ENCODE results near the gene EXOC1L. TPM values are rescaled to one million over a fixed set of nuclear protein-coding genes. Genes with fewer than 3 reads are reported as not detected.
"Not testable (repeated sequence)": the region's sequence is repeated elsewhere in the genome, so short reads cannot be mapped to it uniquely, and the experiment has no call there.

The EXOC1L gene
- total RNA-seq, 1 donor from 2014 or later = not detected

- no peak for TF ChIP-seq CTCF (IDR thresholded peaks at IDR 0.05; ENCODE audit: unreplicated experiment)
- Mint-ChIP-seq H3K27ac (no peak overlapping the region), H3K36me3 (ENCODE audit: insufficient read depth) (no peaks in the 10 kb centered on the region), H3K27me3 (no peaks in the 10 kb centered on the region), H3K4me1 (ENCODE audit: low read depth) (no peaks in the 10 kb centered on the region), H3K9me3 (ENCODE audit: low read depth) (peaks cover 10% of the 10 kb centered on the region), H3K4me3 (ENCODE audit: low read depth) (no peak overlapping the region)
- no peak for DNase-seq (ENCODE audit: low spot score, unreplicated experiment)
Measured at GRCh38 chr4:55838952-55839351, 19.4 kb downstream of the EXOC1L start.

GRCh38 chr4:55840956-55841355 lies 21.4 kb downstream of the EXOC1L start:
- no peak for DNase-seq (ENCODE audit: low spot score, unreplicated experiment)
- Mint-ChIP-seq H3K36me3 (ENCODE audit: insufficient read depth) (no peaks in the 10 kb centered on the region), H3K4me1 (ENCODE audit: low read depth) (no peaks in the 10 kb centered on the region), H3K27me3 (no peaks in the 10 kb centered on the region), H3K4me3 (ENCODE audit: low read depth) (no peak overlapping the region), H3K27ac (no peak overlapping the region), H3K9me3 (ENCODE audit: low read depth) (peaks cover 10% of the 10 kb centered on the region)
- TF ChIP-seq CTCF (IDR thresholded peaks at IDR 0.05; ENCODE audit: unreplicated experiment) = no peak

- H3K36me3 Mint-ChIP-seq (ENCODE audit: insufficient read depth); H3K9me3 Mint-ChIP-seq (ENCODE audit: low read depth); DNase-seq (ENCODE audit: low spot score, unreplicated experiment); H3K4me1 Mint-ChIP-seq (ENCODE audit: low read depth); H3K27me3 Mint-ChIP-seq: not testable (repeated sequence)
- peak overlapping the region; percentile 81 for H3K27ac Mint-ChIP-seq
- peak overlapping the region; percentile 57 for H3K4me3 Mint-ChIP-seq (ENCODE audit: low read depth)
Measured at GRCh38 chr4:55841373-55842239, 22.0 kb downstream of the EXOC1L start.

- H3K4me1 Mint-ChIP-seq (ENCODE audit: low read depth); H3K9me3 Mint-ChIP-seq (ENCODE audit: low read depth); H3K27me3 Mint-ChIP-seq; DNase-seq (ENCODE audit: low spot score, unreplicated experiment); H3K27ac Mint-ChIP-seq; H3K36me3 Mint-ChIP-seq (ENCODE audit: insufficient read depth): not testable (repeated sequence)
- peak overlapping the region; percentile 33 for H3K4me3 Mint-ChIP-seq (ENCODE audit: low read depth)
Measured at GRCh38 chr4:55842312-55842711, 22.7 kb downstream of the EXOC1L start.

- Mint-ChIP-seq H3K27me3 (peaks cover 41% of the 10 kb centered on the region), H3K4me3 (ENCODE audit: low read depth) (no peak overlapping the region), H3K27ac (no peak overlapping the region), H3K9me3 (ENCODE audit: low read depth) (peaks cover 7% of the 10 kb centered on the region), H3K4me1 (ENCODE audit: low read depth) (peaks cover 2% of the 10 kb centered on the region), H3K36me3 (ENCODE audit: insufficient read depth) (peaks cover 1% of the 10 kb centered on the region)
- no peak for DNase-seq (ENCODE audit: low spot score, unreplicated experiment)
- no peak for TF ChIP-seq CTCF (IDR thresholded peaks at IDR 0.05; ENCODE audit: unreplicated experiment)
Measured at GRCh38 chr4:55849724-55850123, 30.1 kb downstream of the EXOC1L start.

GRCh38 chr4:55851885-55852284 lies 32.3 kb downstream of the EXOC1L start:
- Mint-ChIP-seq H3K4me1 (ENCODE audit: low read depth) (peaks cover 2% of the 10 kb centered on the region), H3K27me3 (peaks cover 41% of the 10 kb centered on the region), H3K9me3 (ENCODE audit: low read depth) (peaks cover 7% of the 10 kb centered on the region), H3K27ac (no peak overlapping the region), H3K4me3 (ENCODE audit: low read depth) (no peak overlapping the region), H3K36me3 (ENCODE audit: insufficient read depth) (peaks cover 1% of the 10 kb centered on the region)
- DNase-seq (ENCODE audit: low spot score, unreplicated experiment) = no peak
- no peak for TF ChIP-seq CTCF (IDR thresholded peaks at IDR 0.05; ENCODE audit: unreplicated experiment)

Data from progenitor cell of endocrine pancreas (in vitro differentiated cells).